Nephron (organoid): ENCODE measurements around the gene SPRY4.

Source experiments
- H3K27ac Mint-ChIP-seq, 3 experiments: 2 replicates each; pipeline ENCODE4 v1.8.0; 2020; ENCODE audit warnings: mixed read lengths in 3 of 3, mild to moderate bottlenecking in 2 of 3, moderate library complexity in 1 of 3
- H3K27me3 Mint-ChIP-seq: 2 replicates; pipeline ENCODE4 v1.8.0; 2021; ENCODE audit warnings: low read depth, mild to moderate bottlenecking, moderate library complexity, mixed read lengths
- H3K36me3 Mint-ChIP-seq: 2 replicates; pipeline ENCODE4 v1.8.0; 2020; ENCODE audit warnings: low read depth, mixed read lengths
- H3K4me1 Mint-ChIP-seq: 2 replicates; pipeline ENCODE4 v1.8.0; 2020; ENCODE audit warnings: mixed read lengths
- H3K4me3 Mint-ChIP-seq, 3 experiments: 2 replicates each; pipeline ENCODE4 v1.8.0; 2020; ENCODE audit warnings: mild to moderate bottlenecking in 3 of 3, mixed read lengths in 3 of 3, moderate library complexity in 2 of 3
- H3K9me3 Mint-ChIP-seq: 2 replicates; pipeline ENCODE4 v1.8.0; 2020; ENCODE audit warnings: mixed read lengths
- CTCF ChIP-seq, 3 experiments: fragments of 200-600 bp; sonication (generic); IDR thresholded peaks; one replicate each; pipeline ENCODE4 v1.5.0; 2021; ENCODE audit warnings: antibody characterized with exemption in 3 of 3; ENCODE audit not compliant: unreplicated experiment in 3 of 3

Gene SPRY4

DNA sequence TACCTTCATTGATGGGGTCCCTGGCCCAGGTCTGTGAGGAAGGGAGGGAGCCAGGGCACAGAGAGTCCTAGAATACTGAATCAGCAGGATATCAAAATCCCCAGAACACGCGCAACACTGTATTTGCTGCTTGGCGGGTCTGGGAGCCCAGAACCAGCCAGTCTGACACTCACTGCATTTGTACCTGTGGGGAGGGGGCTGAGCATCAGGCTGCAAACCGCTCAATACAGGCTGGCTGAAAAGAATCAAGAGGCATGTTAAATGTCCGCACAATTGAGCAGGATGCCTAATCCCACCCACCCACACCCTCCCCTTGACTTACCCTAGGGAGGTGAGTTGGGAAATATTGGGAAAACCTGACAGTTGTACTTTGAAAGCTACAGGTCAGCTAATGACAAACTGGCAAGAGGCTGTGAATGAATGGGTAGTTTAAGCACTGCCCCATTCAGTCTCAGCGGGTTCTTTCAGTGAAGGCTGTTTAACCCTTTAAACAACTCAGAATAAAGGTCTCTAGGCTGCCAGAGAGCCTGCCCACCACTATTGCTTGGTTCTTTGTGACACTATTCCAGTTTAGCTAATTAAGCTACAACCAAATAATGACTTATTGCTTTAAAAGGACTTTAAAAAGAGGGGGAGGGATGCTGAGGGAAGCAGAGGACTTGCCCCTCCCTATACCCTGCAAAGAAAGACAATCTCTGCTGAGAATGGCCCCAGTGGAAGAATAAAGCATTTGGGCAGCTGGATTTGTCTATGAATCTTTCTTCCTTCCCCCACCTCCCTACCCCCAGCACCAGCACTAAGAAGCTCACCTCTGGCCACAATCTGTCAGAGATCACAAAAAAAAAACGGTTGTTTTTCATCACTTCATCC, 5.0 kb downstream of the SPRY4 start:
- H3K4me1 Mint-ChIP-seq = peaks cover 88% of the 10 kb centered on the region
- peak overlapping the region; percentile 23 to 70 (median 65) for H3K27ac Mint-ChIP-seq
- peak overlapping the region; percentile 60 to 74 (median 62) for H3K4me3 Mint-ChIP-seq
- H3K36me3 Mint-ChIP-seq = no peaks in the 10 kb centered on the region
- TF ChIP-seq CTCF (IDR thresholded peaks at IDR 0.05; ENCODE audit: unreplicated experiment in 3 of 3) = no peak
- H3K27me3 Mint-ChIP-seq = peaks cover 9% of the 10 kb centered on the region
- H3K9me3 Mint-ChIP-seq = no peaks in the 10 kb centered on the region

DNA sequence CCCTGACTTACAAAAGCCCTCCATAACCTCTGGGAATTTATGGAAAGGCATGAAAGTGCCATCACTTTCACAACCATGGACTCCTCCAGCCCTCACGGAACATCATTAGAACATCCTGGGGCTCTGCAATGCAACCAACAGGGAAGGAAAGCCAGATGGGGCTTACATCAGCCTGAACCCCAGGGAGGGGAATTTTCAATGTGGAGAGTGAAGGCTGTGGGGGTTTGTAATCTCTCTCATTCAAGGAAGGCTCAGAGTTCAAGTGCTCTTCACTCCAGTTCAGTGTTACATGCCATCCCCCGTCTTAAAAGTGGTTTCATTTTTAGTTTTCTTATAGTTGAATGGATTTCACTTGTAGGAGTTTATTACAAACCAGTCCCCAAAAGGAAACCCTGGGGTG, 5.7 kb downstream of the SPRY4 start:
- TF ChIP-seq CTCF (IDR thresholded peaks at IDR 0.05; ENCODE audit: unreplicated experiment in 3 of 3) = no peak
- H3K27ac Mint-ChIP-seq = peak overlapping the region; percentile 23 to 70 (median 54)
- H3K27me3 Mint-ChIP-seq = peaks cover 9% of the 10 kb centered on the region
- peaks cover 89% of the 10 kb centered on the region for H3K4me1 Mint-ChIP-seq
- peaks cover under 1% of the 10 kb centered on the region for H3K36me3 Mint-ChIP-seq
- H3K4me3 Mint-ChIP-seq = peak overlapping the region; percentile 43 to 58 (median 51)
- no peaks in the 10 kb centered on the region for H3K9me3 Mint-ChIP-seq

GRCh38 chr5:142317753-142318152, 7.1 kb downstream of the SPRY4 start:
- H3K27ac Mint-ChIP-seq = peak overlapping the region; percentile 13 to 85 (median 16)

GRCh38 chr5:142317173-142317572, 7.6 kb downstream of the SPRY4 start:
- H3K4me1 Mint-ChIP-seq = peaks cover 93% of the 10 kb centered on the region

More at GRCh38 chr5:142317753-142318152, 7.1 kb downstream of the SPRY4 start:
- peak; percentile 29 to 32 (median 30) for TF ChIP-seq CTCF (IDR thresholded peaks at IDR 0.05; ENCODE audit: unreplicated experiment in 3 of 3)
- H3K36me3 Mint-ChIP-seq = peaks cover 11% of the 10 kb centered on the region
- peak overlapping the region in 2 of 3 experiments; percentile 3 to 53 for H3K4me3 Mint-ChIP-seq
- peaks cover 5% of the 10 kb centered on the region for H3K27me3 Mint-ChIP-seq
- H3K9me3 Mint-ChIP-seq = no peaks in the 10 kb centered on the region
- H3K4me1 Mint-ChIP-seq = peaks cover 91% of the 10 kb centered on the region

DNA sequence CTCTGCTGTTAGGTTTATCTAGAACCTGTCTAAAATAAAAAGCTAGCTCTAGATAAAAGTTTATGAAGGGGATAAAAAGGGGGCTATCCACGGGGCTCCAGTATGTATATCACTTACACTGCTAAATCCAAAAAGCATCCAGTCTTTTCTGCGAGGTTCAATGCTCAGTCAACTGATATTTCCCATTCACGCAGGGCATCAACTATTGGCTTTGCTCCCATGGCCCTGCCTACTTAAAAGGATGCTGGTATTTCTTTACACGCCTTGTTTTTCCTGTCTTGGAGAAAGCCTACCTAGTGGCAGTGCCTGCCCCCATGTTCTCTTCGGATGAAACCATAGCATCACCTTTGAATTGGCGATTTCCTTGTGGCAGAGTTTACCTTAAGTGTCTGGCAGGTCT, 8.1 kb downstream of the SPRY4 start:
- Mint-ChIP-seq H3K4me1 (peaks cover 94% of the 10 kb centered on the region), H3K27ac (peak overlapping the region; percentile 50 to 85 (median 72)), H3K27me3 (peaks cover 9% of the 10 kb centered on the region), H3K9me3 (no peaks in the 10 kb centered on the region), H3K36me3 (peaks cover 21% of the 10 kb centered on the region), H3K4me3 (peak overlapping the region in 1 of 3 experiments; percentile 2)
- no peak for TF ChIP-seq CTCF (IDR thresholded peaks at IDR 0.05; ENCODE audit: unreplicated experiment in 3 of 3)

More at GRCh38 chr5:142317173-142317572, 7.6 kb downstream of the SPRY4 start:
- no peaks in the 10 kb centered on the region for H3K9me3 Mint-ChIP-seq
- peak overlapping the region; percentile 50 to 85 (median 72) for H3K27ac Mint-ChIP-seq
- H3K36me3 Mint-ChIP-seq = peaks cover 16% of the 10 kb centered on the region
- no peak for TF ChIP-seq CTCF (IDR thresholded peaks at IDR 0.05; ENCODE audit: unreplicated experiment in 3 of 3)
- H3K27me3 Mint-ChIP-seq = peaks cover 6% of the 10 kb centered on the region
- H3K4me3 Mint-ChIP-seq = peak overlapping the region in 1 of 3 experiments; percentile 2
